H1 (cell line): Measurements from ENCODE around the gene PLEK. TPM values are rescaled to one million over a fixed set of nuclear protein-coding genes. Genes with fewer than 3 reads are reported as not detected.

ENCODE experiments used
- CTCF ChIA-PET: fragments of 300-600 bp; sonication (Branson Sonifier 250); formaldehyde crosslinking; loops from one replicate; lab custom pipeline; 2021; ENCODE audit not compliant: partially characterized antibody; lab: Charles Lee
- POLR2A ChIA-PET: fragments of 300-600 bp; sonication (Branson Sonifier 250); formaldehyde crosslinking; loops from one replicate; lab custom pipeline; 2021; ENCODE audit warnings: inconsistent platforms; ENCODE audit not compliant: partially characterized antibody; lab: Charles Lee
- DNase-seq, 2 experiments: peaks; one replicate each; pipeline versions ENCODE4 v3.0.0 to v3.0.0-alpha.2; 2010 to 2022; ENCODE audit warnings: low spot score in 2 of 2, low read depth in 1 of 2, mixed read lengths in 1 of 2
- FAIRE-seq: peaks from 2 replicates; lab custom pipeline; 2011; peaks lifted over from hg19 to GRCh38; lab: Jason Lieb, UNC
- H2AFZ ChIP-seq: 2 replicates; pipeline ENCODE4 v1.8.1; 2012; ENCODE audit warnings: low read length, inconsistent platforms
- H2AK5ac ChIP-seq: 2 replicates; pipeline ENCODE4 v1.6.1; 2013; ENCODE audit warnings: low read depth, low read length
- H2BK120ac ChIP-seq: replicated peaks from 2 replicates; pipeline ENCODE3; 2013; ENCODE audit warnings: low read depth, low read length, inconsistent platforms
- H2BK12ac ChIP-seq: 2 replicates; pipeline ENCODE4 v1.6.1; 2013; ENCODE audit warnings: low read depth, low read length
- H2BK15ac ChIP-seq: 2 replicates; pipeline ENCODE4 v1.6.1; 2013; ENCODE audit warnings: low read length
- H2BK20ac ChIP-seq: 2 replicates; pipeline ENCODE4 v1.6.1; 2013; ENCODE audit warnings: low read length
- H2BK5ac ChIP-seq: 2 replicates; pipeline ENCODE4 v1.6.1; 2013; ENCODE audit warnings: low read depth, low read length
- H3K14ac ChIP-seq: 2 replicates; pipeline ENCODE4 v1.6.1; 2013; ENCODE audit warnings: inconsistent platforms; ENCODE audit not compliant: insufficient read length
- H3K18ac ChIP-seq: 2 replicates; pipeline ENCODE4 v1.6.1; 2013; ENCODE audit warnings: low read length; ENCODE audit errors: extremely low read depth
- H3K23ac ChIP-seq: 2 replicates; pipeline ENCODE4 v1.6.1; 2013; ENCODE audit warnings: inconsistent platforms; ENCODE audit not compliant: insufficient read length
- H3K23me2 ChIP-seq: 2 replicates; pipeline ENCODE4 v1.6.1; 2013; ENCODE audit warnings: low read depth, low read length
- H3K27ac ChIP-seq: 2 replicates; pipeline ENCODE4 v1.6.1; 2011; ENCODE audit warnings: low read depth, low read length, inconsistent platforms
- H3K27me3 ChIP-seq, 4 experiments: replicated peaks in 1 of 4; 1 replicate in 1 of 4; 2 replicates in 3 of 4; pipeline versions ENCODE4 v1.6.1 to v1.8.1; 2011 to 2013; ENCODE audit warnings: low read length in 3 of 4, mild to moderate bottlenecking in 3 of 4, inconsistent platforms in 2 of 4, mixed read lengths in 2 of 4, moderate library complexity in 1 of 4; ENCODE audit not compliant: control insufficient read depth in 3 of 4, insufficient read depth in 3 of 4; ENCODE audit errors: extremely low read depth in 1 of 4
- H3K36me3 ChIP-seq, 4 experiments: 2 replicates each; pipeline versions ENCODE4 v1.6.1 to v1.8.1; 2011 to 2013; ENCODE audit warnings: mild to moderate bottlenecking in 4 of 4, low read length in 3 of 4, moderate library complexity in 2 of 4, control low read depth in 1 of 4, inconsistent platforms in 1 of 4; ENCODE audit not compliant: insufficient read depth in 4 of 4, control insufficient read depth in 2 of 4
- H3K4ac ChIP-seq: replicated peaks from 2 replicates; pipeline ENCODE3; 2013; ENCODE audit warnings: low read length, low read depth, mixed read lengths, inconsistent platforms; ENCODE audit not compliant: insufficient read length
- H3K4me1 ChIP-seq, 4 experiments: replicated peaks in 1 of 4; 1 replicate in 1 of 4; 2 replicates in 3 of 4; pipeline versions ENCODE4 v1.6.1 to v1.8.1; 2011 to 2013; ENCODE audit warnings: low read length in 3 of 4, inconsistent platforms in 2 of 4, mixed read lengths in 1 of 4; ENCODE audit not compliant: insufficient read depth in 4 of 4, control insufficient read depth in 3 of 4
- H3K4me2 ChIP-seq, 2 experiments: 2 replicates each; pipeline versions ENCODE4 v1.6.1 to v1.8.1; 2011 to 2013; ENCODE audit warnings: low read depth in 2 of 2, low read length in 2 of 2, control low read depth in 1 of 2, inconsistent platforms in 1 of 2, mild to moderate bottlenecking in 1 of 2; ENCODE audit not compliant: insufficient read depth in 1 of 2
- H3K4me3 ChIP-seq, 4 experiments: fragments of 200-600, 300-600 bp in 1 of 4; sonication (generic), shearing (Covaris generic), sonication (Bioruptor Twin) in 1 of 4; 2 replicates each; pipeline versions ENCODE4 v1.5.1 to v1.8.1; 2011 to 2016; ENCODE audit warnings: low read length in 4 of 4, low read depth in 3 of 4, control low read depth in 2 of 4, inconsistent platforms in 2 of 4, mild to moderate bottlenecking in 2 of 4, mixed read lengths in 1 of 4, moderate library complexity in 1 of 4; ENCODE audit not compliant: insufficient read depth in 2 of 4; ENCODE audit errors: extremely low read depth in 1 of 4
- H3K56ac ChIP-seq: replicated peaks from 2 replicates; pipeline ENCODE3; 2013; ENCODE audit warnings: low read depth, mild to moderate bottlenecking, mixed read lengths, low read length, inconsistent platforms; ENCODE audit not compliant: insufficient read length
- H3K79me1 ChIP-seq: 2 replicates; pipeline ENCODE4 v1.6.1; 2013; ENCODE audit warnings: low read depth, low read length, control low read depth
- H3K79me2 ChIP-seq, 2 experiments: 2 replicates each; pipeline versions ENCODE4 v1.6.1 to v1.8.1; 2012 to 2013; ENCODE audit warnings: low read length in 2 of 2, mild to moderate bottlenecking in 2 of 2, inconsistent platforms in 1 of 2; ENCODE audit not compliant: insufficient read depth in 2 of 2, control insufficient read depth in 1 of 2
- H3K9ac ChIP-seq, 4 experiments: replicated peaks in 1 of 4; 1 replicate in 1 of 4; 2 replicates in 3 of 4; pipeline versions ENCODE4 v1.6.1 to v1.8.1; 2011 to 2013; ENCODE audit warnings: low read depth in 3 of 4, low read length in 3 of 4, control low read depth in 2 of 4, mild to moderate bottlenecking in 2 of 4, moderate library complexity in 2 of 4, inconsistent platforms in 1 of 4; ENCODE audit errors: extremely low read depth in 1 of 4
- H3K9me3 ChIP-seq, 2 experiments: 2 replicates each; pipeline versions ENCODE4 v1.6.1 to v1.8.1; 2012 to 2013; ENCODE audit warnings: mild to moderate bottlenecking in 2 of 2, moderate library complexity in 2 of 2, control low read depth in 1 of 2, inconsistent platforms in 1 of 2, low read depth in 1 of 2, low read length in 1 of 2, mixed read lengths in 1 of 2; ENCODE audit not compliant: insufficient read depth in 2 of 2
- H4K20me1 ChIP-seq, 2 experiments: replicated peaks in 1 of 2; 2 replicates each; pipeline versions ENCODE3 to v1.8.1; 2011 to 2013; ENCODE audit warnings: inconsistent platforms in 2 of 2, low read length in 2 of 2, mild to moderate bottlenecking in 1 of 2; ENCODE audit not compliant: insufficient read depth in 2 of 2, control insufficient read depth in 1 of 2
- H4K5ac ChIP-seq: 2 replicates; pipeline ENCODE4 v1.6.1; 2013; ENCODE audit warnings: low read length, low read depth, mixed read lengths, inconsistent platforms; ENCODE audit not compliant: insufficient read length
- H4K8ac ChIP-seq: 2 replicates; pipeline ENCODE4 v1.8.0; 2013; ENCODE audit warnings: mild to moderate bottlenecking, moderate library complexity, low read length, inconsistent platforms; ENCODE audit not compliant: insufficient read depth; ENCODE audit errors: extremely low read depth
- H4K91ac ChIP-seq: replicated peaks from 2 replicates; pipeline ENCODE3; 2013; ENCODE audit warnings: low read length, mixed read lengths, inconsistent platforms; ENCODE audit not compliant: insufficient read length
- JUN ChIP-seq: IDR thresholded peaks from 2 replicates; pipeline ENCODE4 v1.6.1; 2011; ENCODE audit warnings: low read depth, mild to moderate bottlenecking, improper control_type of control experiment, low read length
- WGBS, 2 experiments: shearing (Covaris generic) in 1 of 2; methylation state at CpG; one replicate each; pipeline versions ENCODE4 v1.1.6 to v1.1.7; 2013 to 2015; ENCODE audit warnings: low lambda C conversion rate in 2 of 2, mixed read lengths in 2 of 2, inconsistent platforms in 1 of 2, low coverage in 1 of 2, missing lambda C conversion rate in 1 of 2; ENCODE audit not compliant: insufficient replicate concordance in 2 of 2, insufficient coverage in 1 of 2, insufficient read length in 1 of 2; ENCODE audit errors: extremely low coverage in 1 of 2, missing lambda C conversion rate in 1 of 2; 5-methylcytosine and 5-hydroxymethylcytosine counted together
- polyA plus RNA-seq, 7 experiments: library from polyadenylated mRNA; depleted of rRNA in 3 of 7; stranded (reverse) in 5 of 7; unstranded in 2 of 7; fragments of >200 nt in 5 of 7; fragments of 200-250 nt in 2 of 7; gene quantifications; 1 replicate in 5 of 7; 2 replicates in 1 of 7; 4 replicates in 1 of 7; pipeline versions ENCODE4 v1.2.1 to v1.2.3, GENCODE V29; 2011 to 2013; ENCODE audit warnings: missing spikeins in 2 of 7, mixed read lengths in 2 of 7
- total RNA-seq: library from RNA; stranded (reverse); fragmentation: NEBNext Ultra II Directional; extraction: Animal tissue kit (Norgen Biotek cat#: 25700); gene quantifications from 2 replicates; pipeline ENCODE4 v1.2.1, GENCODE V29; 2021

Gene PLEK
- total and polyA plus RNA-seq, 2 of the 8 experiments (the other 6 are each of a cell fraction or from before 2014, with no cell fraction given): not detected

DNA sequence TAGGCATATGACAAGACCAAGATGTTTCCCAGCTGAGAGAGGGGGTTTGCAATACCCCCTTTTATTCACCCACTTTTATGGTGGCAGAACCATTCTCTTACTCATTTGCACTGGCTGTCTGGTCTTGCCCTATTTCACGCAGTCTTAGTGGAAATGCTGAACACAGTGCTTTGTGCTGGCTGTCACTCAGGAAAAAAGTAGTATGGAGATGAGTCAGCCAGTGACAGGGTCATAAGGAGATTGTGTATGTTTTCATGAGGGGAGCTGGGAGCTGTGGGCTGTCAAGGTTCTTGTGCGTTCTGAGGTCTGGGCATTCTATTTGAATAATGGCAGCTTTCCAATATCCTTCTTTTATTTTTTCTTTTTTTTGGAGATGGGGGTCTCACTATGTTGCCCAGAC lies 34.4 kb upstream of the PLEK start:
- no peak overlapping the region for H3K27ac ChIP-seq
- H3K56ac ChIP-seq: no peak overlapping the region
- H3K9ac ChIP-seq: no peak overlapping the region
- H2BK5ac ChIP-seq: no peak overlapping the region
- H4K8ac ChIP-seq: no peak overlapping the region
- no peaks in the 10 kb centered on the region for H3K79me1 ChIP-seq
- H3K14ac ChIP-seq: no peak overlapping the region
- FAIRE-seq (no peak), DNase-seq (no peak)
- no peak overlapping the region for H3K4me3 ChIP-seq
- no peaks in the 10 kb centered on the region for H3K79me2 ChIP-seq
- no peak overlapping the region for H4K5ac ChIP-seq
- H2BK120ac ChIP-seq: no peak overlapping the region
- no peak overlapping the region for H2AK5ac ChIP-seq
- 93% methylated on average over 2 of the region's 2 CpGs; no CpG with 5 or more reads in 1 of the 2 experiments for WGBS, 2 experiments
- no peaks in the 10 kb centered on the region for H3K9me3 ChIP-seq
- H3K27me3 ChIP-seq: no peaks in the 10 kb centered on the region
- H3K4ac ChIP-seq: no peak overlapping the region
- H3K4me1 ChIP-seq: no peaks in the 10 kb centered on the region
- CTCF ChIA-PET: interaction anchor here (0.9 kb wide), 1 partner anchor 39 kb away, joined by 3 read pairs; no protein-coding TSS in a partner anchor
- no peak overlapping the region for H4K91ac ChIP-seq
- no peak overlapping the region for H3K23ac ChIP-seq
- no peaks in the 10 kb centered on the region for H4K20me1 ChIP-seq
- H3K18ac ChIP-seq: no peak overlapping the region
- no peak overlapping the region for H2BK12ac ChIP-seq
- H3K23me2 ChIP-seq: no peaks in the 10 kb centered on the region
- H3K36me3 ChIP-seq: no peaks in the 10 kb centered on the region
- H2AFZ ChIP-seq: no peak overlapping the region
- H2BK15ac ChIP-seq: no peak overlapping the region
- no peak overlapping the region for H2BK20ac ChIP-seq
- no peak for TF ChIP-seq JUN
- POLR2A ChIA-PET: no interaction called here
- H3K4me2 ChIP-seq: no peak overlapping the region
